Measurements from ENCODE around the gene ISCU. TPM values are rescaled to one million over a fixed set of nuclear protein-coding genes. Genes with fewer than 3 reads are reported as not detected.

ISCU gene
- total and polyA plus RNA-seq, 2 donors (not counting 3 experiments of a cell fraction or from before 2014, with no cell fraction given): 74.8 to 78.6 TPM

GRCh38 chr12:108572166-108572790 lies 9.9 kb downstream of the ISCU start:
- Histone ChIP-seq H3K4me3 (replicated peaks in 1 of 3; ENCODE audit: insufficient read depth in 1 of 3, low read depth in 1 of 3, low read length in 3 of 3) (no peak overlapping the region), H3K9me3 (replicated peaks; ENCODE audit: control insufficient read depth, insufficient read depth, low read length) (no peaks in the 10 kb centered on the region), H3K9ac (replicated peaks; ENCODE audit: extremely low read depth, insufficient read depth, low read length) (no peak overlapping the region), H4K20me1 (replicated peaks; ENCODE audit: control insufficient read depth, extremely low read depth, insufficient read depth, low read length) (no peaks in the 10 kb centered on the region), H3K79me2 (ENCODE audit: control insufficient read depth, insufficient read depth, low read length) (no peaks in the 10 kb centered on the region), H3K27me3 (ENCODE audit: control insufficient read depth in 2 of 2, insufficient read depth in 2 of 2, low read length in 2 of 2) (no peaks in the 10 kb centered on the region), H3K9me1 (replicated peaks; ENCODE audit: control insufficient read depth, extremely low read depth, insufficient read depth, low read length) (no peaks in the 10 kb centered on the region), H2AFZ (ENCODE audit: low read depth, low read length) (no peak overlapping the region), H3K36me3 (ENCODE audit: control insufficient read depth in 2 of 2, extremely low read depth in 1 of 2, insufficient read depth in 2 of 2, low read length in 2 of 2) (peaks cover 9% of the 10 kb centered on the region in 2 experiments), H3K4me1 (ENCODE audit: control insufficient read depth, extremely low read depth, insufficient read depth, low read length) (peaks cover 3% of the 10 kb centered on the region), H3K27ac (ENCODE audit: insufficient read depth, low read depth, low read length) (no peak overlapping the region), H3K4me2 (ENCODE audit: insufficient read depth, low read length) (no peak overlapping the region)
- FAIRE-seq: no peak
- no peak for DNase-seq (ENCODE audit: low read depth, low spot score)
- ChIA-PET CTCF (interaction anchor here (1.4 to 7.4 kb wide), 4 partner anchors 44 to 378 kb away, joined by 3 to 86 read pairs (median 12); no protein-coding TSS in a partner anchor), POLR2A (no interaction called here)
- dilution Hi-C loops (cut with MboI; ENCODE audit: extremely low pct_ligation_motif_present, low sequenced_read_pairs) (no loop called here), intact Hi-C loops (cut with micrococcal nuclease) (no loop called here)
- BruUV-seq (replicated peaks): no TSS peak
- no peak for TF ChIP-seq POLR2A (IDR thresholded peaks at IDR 0.05; ENCODE audit: low read depth, low read length)
- TF ChIP-seq EZH2 (IDR thresholded peaks at IDR 0.05; ENCODE audit: borderline replicate concordance, low read depth, low read length, severe bottlenecking): no peak
- no peak for TF ChIP-seq FOS (IDR thresholded peaks at IDR 0.05; ENCODE audit: borderline replicate concordance, insufficient read depth, low read length)
- TF ChIP-seq POLR2AphosphoS5 (IDR thresholded peaks at IDR 0.05; ENCODE audit: insufficient read depth, low read depth, low read length): no peak

GRCh38 chr12:108573317-108573716 lies 10.9 kb downstream of the ISCU start:
- POLR2A ChIA-PET: no interaction called here
- H3K27ac ChIP-seq (ENCODE audit: insufficient read depth, low read depth, low read length): no peak overlapping the region
- no peaks in the 10 kb centered on the region for H3K4me1 ChIP-seq (ENCODE audit: control insufficient read depth, extremely low read depth, insufficient read depth, low read length)
- H3K4me2 ChIP-seq (ENCODE audit: insufficient read depth, low read length): no peak overlapping the region
- intact Hi-C loops (cut with micrococcal nuclease): no loop called here
- no peaks in the 10 kb centered on the region for H3K79me2 ChIP-seq (ENCODE audit: control insufficient read depth, insufficient read depth, low read length)
- no peak for FAIRE-seq
- CTCF ChIA-PET: interaction anchor here (1.4 to 7.4 kb wide), 2 partner anchors 43 to 377 kb away, joined by 7 to 86 read pairs; no protein-coding TSS in a partner anchor
- no peaks in the 10 kb centered on the region for H3K9me1 ChIP-seq (replicated peaks; ENCODE audit: control insufficient read depth, extremely low read depth, insufficient read depth, low read length)
- H4K20me1 ChIP-seq (replicated peaks; ENCODE audit: control insufficient read depth, extremely low read depth, insufficient read depth, low read length): no peaks in the 10 kb centered on the region
- DNase-seq (ENCODE audit: low read depth, low spot score): no peak
- H3K27me3 ChIP-seq (ENCODE audit: control insufficient read depth in 2 of 2, insufficient read depth in 2 of 2, low read length in 2 of 2): no peaks in the 10 kb centered on the region
- dilution Hi-C loops (cut with MboI; ENCODE audit: extremely low pct_ligation_motif_present, low sequenced_read_pairs): no loop called here
- BruUV-seq (replicated peaks): no TSS peak
- TF ChIP-seq MAX (IDR thresholded peaks at IDR 0.05; ENCODE audit: insufficient read depth, insufficient read length) (no peak), CTCF (IDR thresholded peaks at IDR 0.05; ENCODE audit: extremely low read depth in 1 of 2, insufficient read depth in 1 of 2, low read depth in 1 of 2, low read length in 2 of 2) (no peak), MYC (IDR thresholded peaks at IDR 0.05; ENCODE audit: low read depth, low read length) (no peak), JUN (IDR thresholded peaks at IDR 0.05; ENCODE audit: borderline replicate concordance, insufficient read depth, insufficient read length, low read depth) (no peak), POLR2A (IDR thresholded peaks at IDR 0.05; ENCODE audit: low read depth, low read length) (no peak), GATA2 (IDR thresholded peaks at IDR 0.05; ENCODE audit: insufficient read depth, insufficient read length, low read depth, low read length) (no peak), POLR2AphosphoS5 (IDR thresholded peaks at IDR 0.05; ENCODE audit: insufficient read depth, low read depth, low read length) (no peak), EZH2 (IDR thresholded peaks at IDR 0.05; ENCODE audit: borderline replicate concordance, low read depth, low read length, severe bottlenecking) (no peak), FOS (IDR thresholded peaks at IDR 0.05; ENCODE audit: borderline replicate concordance, insufficient read depth, low read length) (no peak)
- peaks cover 3 to 5% of the 10 kb centered on the region in 2 experiments for H3K36me3 ChIP-seq (ENCODE audit: control insufficient read depth in 2 of 2, extremely low read depth in 1 of 2, insufficient read depth in 2 of 2, low read length in 2 of 2)
- H3K4me3 ChIP-seq (replicated peaks in 1 of 3; ENCODE audit: insufficient read depth in 1 of 3, low read depth in 1 of 3, low read length in 3 of 3): no peak overlapping the region
- H3K9ac ChIP-seq (replicated peaks; ENCODE audit: extremely low read depth, insufficient read depth, low read length): no peak overlapping the region
- no peaks in the 10 kb centered on the region for H3K9me3 ChIP-seq (replicated peaks; ENCODE audit: control insufficient read depth, insufficient read depth, low read length)
- no peak overlapping the region for H2AFZ ChIP-seq (ENCODE audit: low read depth, low read length)
